ENCODE data around the gene MPZL1.

The MPZL1 gene

DNA sequence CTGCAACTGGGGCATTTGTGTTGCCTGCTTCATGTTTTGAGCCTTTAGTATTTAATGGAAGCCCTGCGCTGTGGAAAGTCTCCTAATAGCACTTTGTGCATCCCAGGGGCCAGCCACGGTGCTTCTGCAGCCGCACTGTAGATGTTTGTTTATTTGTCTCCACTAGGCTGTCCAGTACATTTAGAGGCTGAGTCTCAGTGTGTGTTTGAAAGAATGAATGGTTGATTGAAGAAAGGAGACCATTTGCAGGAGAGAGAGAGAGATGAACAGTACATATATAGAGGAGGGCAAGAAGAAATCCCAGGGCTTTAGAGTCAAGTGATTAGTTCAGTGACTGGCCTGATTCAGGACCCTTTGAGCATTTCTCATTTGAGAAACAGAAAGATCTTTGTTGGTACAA is 33.9 kb downstream of the MPZL1 start:
- H3K9me3 ChIP-seq (ENCODE audit: control insufficient read depth in 1 of 2, low read length in 2 of 2), result no peaks in the 10 kb centered on the region
- peaks cover 17 to 28% of the 10 kb centered on the region in 2 donors for H3K4me1 ChIP-seq (ENCODE audit: control insufficient read depth in 1 of 2, insufficient read depth in 2 of 2, low read length in 2 of 2)
- no peaks in the 10 kb centered on the region for H3K36me3 ChIP-seq (ENCODE audit: control insufficient read depth in 1 of 2, insufficient read depth in 2 of 2, low read length in 2 of 2)
- no peak overlapping the region for H3K27ac ChIP-seq (ENCODE audit: low read length)
- H3K27me3 ChIP-seq (ENCODE audit: low read depth, low read length), result no peaks in the 10 kb centered on the region
- no peak overlapping the region for H3K4me3 ChIP-seq (ENCODE audit: low read depth in 1 of 2, low read length in 2 of 2)

DNA sequence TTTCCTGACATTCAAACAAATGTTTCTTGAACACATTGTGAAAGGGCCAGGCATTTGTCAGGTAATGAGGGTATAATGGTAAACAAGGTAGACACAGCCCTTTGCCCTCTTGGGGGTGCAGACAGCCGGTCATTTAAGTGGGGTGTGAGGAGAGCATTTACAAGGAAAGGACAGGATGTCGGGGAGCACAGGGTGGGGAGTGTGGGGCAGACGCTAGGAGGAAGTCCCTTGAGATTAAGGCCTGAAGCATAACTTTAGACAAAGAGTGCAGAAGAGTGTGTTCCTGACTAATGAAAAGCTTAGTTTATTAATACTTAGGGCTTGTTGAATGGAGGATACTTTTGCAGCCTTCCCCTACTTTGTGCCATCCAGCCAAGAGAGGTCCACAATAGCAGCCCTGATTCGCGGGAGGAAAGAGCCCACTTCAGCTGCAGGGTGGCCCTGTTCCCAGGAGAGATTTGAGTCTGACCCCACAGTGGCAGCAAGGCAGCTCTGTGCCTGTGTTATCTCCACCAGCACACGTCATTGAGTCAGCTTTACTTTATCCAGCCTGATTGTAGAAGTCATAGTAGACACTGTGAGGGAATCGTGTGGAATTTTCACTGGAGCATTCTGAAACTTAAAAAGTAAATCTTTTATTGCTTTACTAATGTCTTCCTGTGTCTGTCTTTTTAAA is 35.1 kb downstream of the MPZL1 start:
- no peaks in the 10 kb centered on the region for H3K9me3 ChIP-seq (ENCODE audit: control insufficient read depth in 1 of 2, low read length in 2 of 2)
- H3K27ac ChIP-seq (ENCODE audit: low read length), result peak overlapping the region; percentile 41
- H3K4me1 ChIP-seq (ENCODE audit: control insufficient read depth in 1 of 2, insufficient read depth in 2 of 2, low read length in 2 of 2), result peaks cover 17 to 33% of the 10 kb centered on the region in 2 donors
- H3K4me3 ChIP-seq (ENCODE audit: low read depth in 1 of 2, low read length in 2 of 2), result no peak overlapping the region
- H3K27me3 ChIP-seq (ENCODE audit: low read depth, low read length), result no peaks in the 10 kb centered on the region
- H3K36me3 ChIP-seq (ENCODE audit: control insufficient read depth in 1 of 2, insufficient read depth in 2 of 2, low read length in 2 of 2), result no peaks in the 10 kb centered on the region

DNA sequence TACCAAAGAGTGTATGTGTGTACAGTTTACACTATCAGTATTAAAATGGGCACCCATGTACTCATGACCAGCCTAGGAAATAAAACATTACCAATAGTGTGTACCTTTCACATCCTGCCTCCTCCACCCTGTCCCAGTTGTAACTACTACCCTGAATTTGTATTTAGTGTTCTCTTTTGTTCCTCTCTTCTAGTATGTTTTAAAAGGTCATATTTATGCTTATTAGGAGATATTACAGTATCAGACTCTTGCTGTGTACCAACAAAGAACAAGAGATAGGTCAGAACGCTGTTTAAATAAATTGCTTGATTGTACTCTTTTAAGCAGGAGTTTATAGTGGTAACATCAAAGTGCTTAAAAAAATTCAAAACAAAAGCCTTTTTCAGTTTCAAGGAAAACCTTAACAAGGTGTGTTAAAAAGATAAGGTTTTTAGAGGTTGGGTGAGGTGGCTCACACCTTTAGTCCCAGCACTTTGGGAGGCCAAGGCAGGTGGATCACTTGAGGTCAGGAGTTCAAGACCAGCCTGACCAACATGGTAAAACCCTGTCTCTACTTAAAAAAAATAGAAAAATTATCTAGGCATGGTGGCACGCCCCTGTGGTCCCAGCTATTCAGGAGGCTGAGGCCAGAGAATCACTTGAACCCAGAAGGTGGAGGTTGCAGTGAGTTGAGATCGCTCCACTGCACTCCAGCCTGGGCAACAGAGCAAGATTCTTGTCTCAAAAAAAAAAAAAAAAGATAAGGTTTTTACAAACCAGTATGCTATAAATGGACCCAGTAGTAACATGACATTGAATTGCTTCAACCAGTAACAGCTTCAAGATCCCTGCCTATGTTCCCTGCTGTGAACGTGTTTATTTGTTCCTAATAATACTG is 35.9 kb downstream of the MPZL1 start:
- H3K4me3 ChIP-seq (ENCODE audit: low read depth in 1 of 2, low read length in 2 of 2), result no peak overlapping the region
- H3K27ac ChIP-seq (ENCODE audit: low read length), result peak overlapping the region; percentile 41
- H3K9me3 ChIP-seq (ENCODE audit: control insufficient read depth in 1 of 2, low read length in 2 of 2), result no peaks in the 10 kb centered on the region
- H3K4me1 ChIP-seq (ENCODE audit: control insufficient read depth in 1 of 2, insufficient read depth in 2 of 2, low read length in 2 of 2), result peaks cover 9 to 26% of the 10 kb centered on the region in 2 donors
- no peaks in the 10 kb centered on the region for H3K27me3 ChIP-seq (ENCODE audit: low read depth, low read length)
- H3K36me3 ChIP-seq (ENCODE audit: control insufficient read depth in 1 of 2, insufficient read depth in 2 of 2, low read length in 2 of 2), result no peaks in the 10 kb centered on the region

DNA sequence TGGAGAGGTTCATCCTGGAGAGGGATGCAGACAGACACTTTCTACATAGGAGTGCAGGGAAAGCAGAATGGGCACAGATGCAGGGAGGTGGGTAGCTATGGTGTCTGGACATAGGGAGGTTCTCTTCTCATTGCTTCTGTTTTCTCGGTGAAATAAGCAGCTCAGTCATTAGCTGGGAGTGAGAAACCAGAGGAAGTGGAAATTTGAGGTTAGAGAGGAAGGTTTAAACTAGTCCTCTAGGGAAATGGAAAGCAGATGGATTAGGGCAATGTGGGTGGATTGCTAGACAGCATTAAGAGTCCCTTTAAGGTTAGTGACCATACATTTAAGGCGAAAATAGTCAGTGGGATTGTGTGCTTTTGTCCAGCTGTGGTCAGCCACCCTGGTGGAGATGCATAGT is 39.6 kb downstream of the MPZL1 start:
- H3K4me1 ChIP-seq (ENCODE audit: control insufficient read depth in 1 of 2, insufficient read depth in 2 of 2, low read length in 2 of 2), result peaks cover 6 to 22% of the 10 kb centered on the region in 2 donors
- no peaks in the 10 kb centered on the region for H3K27me3 ChIP-seq (ENCODE audit: low read depth, low read length)
- peaks cover 0 to 4% of the 10 kb centered on the region in 2 donors for H3K36me3 ChIP-seq (ENCODE audit: control insufficient read depth in 1 of 2, insufficient read depth in 2 of 2, low read length in 2 of 2)
- no peak overlapping the region for H3K27ac ChIP-seq (ENCODE audit: low read length)
- no peaks in the 10 kb centered on the region for H3K9me3 ChIP-seq (ENCODE audit: control insufficient read depth in 1 of 2, low read length in 2 of 2)
- H3K4me3 ChIP-seq (ENCODE audit: low read depth in 1 of 2, low read length in 2 of 2), result no peak overlapping the region

DNA sequence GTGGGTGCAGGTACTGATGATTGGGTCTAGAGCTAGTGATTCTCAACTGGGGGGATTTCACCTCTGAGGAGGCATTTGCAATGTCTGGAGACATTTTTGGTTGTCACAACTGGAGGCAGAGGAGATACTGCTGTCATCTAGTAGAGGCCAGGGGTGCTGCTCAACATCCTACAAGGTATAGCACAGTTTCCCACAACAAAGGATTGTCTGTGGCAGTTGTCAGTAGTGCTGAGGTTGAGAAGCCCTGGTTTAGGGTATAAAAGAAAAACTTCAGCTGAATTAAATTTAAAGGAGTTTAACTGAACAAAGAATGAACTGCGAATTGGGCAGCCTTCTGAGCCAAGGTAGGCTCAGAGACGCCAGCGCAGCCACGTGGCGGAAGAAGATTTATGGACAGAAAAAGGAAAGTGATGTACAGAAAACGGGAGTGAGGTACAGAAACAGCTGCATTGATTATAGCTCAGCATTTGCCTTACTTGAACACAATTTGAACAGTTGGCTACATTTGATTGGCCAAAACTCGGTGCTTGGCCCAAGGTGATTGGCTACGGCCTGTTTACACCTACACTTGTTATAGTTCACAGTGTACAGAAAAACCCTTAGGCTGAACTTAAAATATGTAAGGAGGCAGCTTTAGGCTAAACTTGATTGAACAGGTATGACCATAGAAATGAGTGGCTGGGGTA is 40.4 kb downstream of the MPZL1 start:
- peaks cover 0 to 4% of the 10 kb centered on the region in 2 donors for H3K36me3 ChIP-seq (ENCODE audit: control insufficient read depth in 1 of 2, insufficient read depth in 2 of 2, low read length in 2 of 2)

DNA sequence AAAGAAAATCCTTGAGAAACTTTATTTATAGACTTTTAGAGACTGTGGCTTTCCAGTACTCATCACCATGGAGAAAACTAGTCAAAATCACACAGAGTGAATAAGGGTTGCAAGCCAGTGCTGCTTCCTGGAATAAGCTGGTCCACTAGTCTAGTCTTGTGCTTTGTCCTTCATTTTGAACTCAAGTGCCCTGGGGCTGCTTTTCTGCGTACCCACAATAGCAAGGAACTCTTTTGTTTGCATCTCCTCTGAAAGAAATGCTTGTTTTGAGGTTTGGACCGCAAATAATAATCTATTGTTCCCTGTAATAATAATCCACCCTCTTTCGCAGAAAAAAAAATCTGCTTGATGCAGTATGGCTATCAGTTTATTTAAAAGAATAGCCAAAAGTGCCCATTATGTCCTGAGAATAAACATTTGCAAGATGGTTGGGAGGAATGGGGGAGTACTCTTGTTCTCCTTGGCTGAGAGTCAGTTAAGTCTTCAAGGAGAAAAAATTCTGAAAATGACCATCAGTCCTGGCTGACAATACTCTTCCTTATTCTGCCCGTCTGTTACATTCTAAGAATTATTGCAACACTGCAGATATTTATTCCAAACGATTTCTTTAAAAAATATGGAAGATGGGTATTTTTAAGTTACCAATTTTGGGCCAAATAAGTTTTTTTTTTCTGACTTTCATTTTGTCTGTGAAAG is 41.9 kb downstream of the MPZL1 start:
- Histone ChIP-seq H3K9me3 (ENCODE audit: control insufficient read depth in 1 of 2, low read length in 2 of 2) (no peaks in the 10 kb centered on the region), H3K4me3 (ENCODE audit: low read depth in 1 of 2, low read length in 2 of 2) (no peak overlapping the region), H3K36me3 (ENCODE audit: control insufficient read depth in 1 of 2, insufficient read depth in 2 of 2, low read length in 2 of 2) (peaks cover 7 to 8% of the 10 kb centered on the region in 2 donors), H3K27ac (ENCODE audit: low read length) (no peak overlapping the region), H3K27me3 (ENCODE audit: low read depth, low read length) (no peaks in the 10 kb centered on the region), H3K4me1 (ENCODE audit: control insufficient read depth in 1 of 2, insufficient read depth in 2 of 2, low read length in 2 of 2) (peaks cover 0 to 15% of the 10 kb centered on the region in 2 donors)

More for the DNA sequence above, 40.4 kb downstream of the MPZL1 start:
- Histone ChIP-seq H3K4me1 (ENCODE audit: control insufficient read depth in 1 of 2, insufficient read depth in 2 of 2, low read length in 2 of 2) (peaks cover 0 to 17% of the 10 kb centered on the region in 2 donors), H3K4me3 (ENCODE audit: low read depth in 1 of 2, low read length in 2 of 2) (no peak overlapping the region), H3K27me3 (ENCODE audit: low read depth, low read length) (no peaks in the 10 kb centered on the region), H3K27ac (ENCODE audit: low read length) (no peak overlapping the region), H3K9me3 (ENCODE audit: control insufficient read depth in 1 of 2, low read length in 2 of 2) (no peaks in the 10 kb centered on the region)

DNA sequence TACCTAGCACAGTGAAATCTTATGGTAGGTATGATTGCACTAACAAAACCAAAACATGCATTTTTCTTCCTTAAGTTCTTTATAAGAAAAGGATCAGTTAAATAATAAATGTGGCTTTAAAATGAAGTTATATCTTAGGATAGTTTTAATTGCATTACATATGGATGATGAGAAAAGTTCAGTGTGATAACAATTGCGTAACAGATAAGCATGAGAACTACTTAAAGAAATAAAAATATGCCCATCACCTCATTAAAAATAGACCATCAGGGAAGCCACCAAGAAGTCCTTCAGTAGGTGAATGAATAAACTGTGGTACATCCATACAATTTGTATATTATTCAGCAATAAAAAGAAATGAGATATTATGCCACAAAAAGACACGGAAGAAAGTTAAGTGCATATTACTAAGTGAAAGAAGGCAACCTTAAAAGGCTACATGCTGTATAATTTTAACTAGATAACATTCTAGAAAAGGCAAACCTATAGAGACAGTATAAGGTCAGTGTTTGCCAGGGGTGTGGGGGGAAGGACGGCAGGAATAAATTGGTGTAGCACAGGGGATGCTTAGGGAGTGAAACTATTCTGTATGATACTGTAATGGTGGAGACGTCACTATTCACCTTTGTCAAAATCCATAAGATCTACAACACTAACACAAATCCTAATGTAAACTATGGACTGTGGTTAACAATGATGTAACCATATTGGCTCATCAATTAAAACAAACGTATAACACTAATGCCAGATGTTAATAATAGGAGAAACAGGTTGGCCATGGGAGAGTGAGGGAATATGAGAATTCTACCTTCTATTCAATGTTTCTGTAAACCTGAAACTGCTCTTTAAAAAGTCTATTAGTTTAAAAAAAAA is 42.9 kb downstream of the MPZL1 start:
- Histone ChIP-seq H3K9me3 (ENCODE audit: control insufficient read depth in 1 of 2, low read length in 2 of 2) (no peaks in the 10 kb centered on the region), H3K4me1 (ENCODE audit: control insufficient read depth in 1 of 2, insufficient read depth in 2 of 2, low read length in 2 of 2) (peaks cover 0 to 12% of the 10 kb centered on the region in 2 donors), H3K4me3 (ENCODE audit: low read depth in 1 of 2, low read length in 2 of 2) (no peak overlapping the region), H3K27me3 (ENCODE audit: low read depth, low read length) (no peaks in the 10 kb centered on the region), H3K36me3 (ENCODE audit: control insufficient read depth in 1 of 2, insufficient read depth in 2 of 2, low read length in 2 of 2) (peaks cover 7 to 18% of the 10 kb centered on the region in 2 donors), H3K27ac (ENCODE audit: low read length) (no peak overlapping the region)

DNA sequence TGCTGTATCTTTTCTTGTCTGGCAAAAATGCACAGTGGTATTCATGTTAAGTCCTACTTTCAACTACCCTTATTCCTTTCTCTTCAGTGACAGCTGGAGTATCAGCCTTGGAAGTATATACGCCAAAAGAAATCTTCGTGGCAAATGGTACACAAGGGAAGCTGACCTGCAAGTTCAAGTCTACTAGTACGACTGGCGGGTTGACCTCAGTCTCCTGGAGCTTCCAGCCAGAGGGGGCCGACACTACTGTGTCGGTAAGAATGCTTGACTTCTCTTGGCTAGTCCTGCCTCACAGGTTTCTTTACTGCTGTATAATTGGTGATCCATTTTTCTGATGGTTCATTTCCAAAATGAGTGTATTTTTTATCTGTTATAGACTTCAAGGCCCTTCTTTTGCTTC is 43.7 kb downstream of the MPZL1 start:
- Histone ChIP-seq H3K4me3 (ENCODE audit: low read depth in 1 of 2, low read length in 2 of 2) (no peak overlapping the region), H3K27me3 (ENCODE audit: low read depth, low read length) (no peaks in the 10 kb centered on the region), H3K27ac (ENCODE audit: low read length) (no peak overlapping the region), H3K9me3 (ENCODE audit: control insufficient read depth in 1 of 2, low read length in 2 of 2) (no peaks in the 10 kb centered on the region), H3K36me3 (ENCODE audit: control insufficient read depth in 1 of 2, insufficient read depth in 2 of 2, low read length in 2 of 2) (peaks cover 15 to 20% of the 10 kb centered on the region in 2 donors), H3K4me1 (ENCODE audit: control insufficient read depth in 1 of 2, insufficient read depth in 2 of 2, low read length in 2 of 2) (peaks cover 0 to 12% of the 10 kb centered on the region in 2 donors)

DNA sequence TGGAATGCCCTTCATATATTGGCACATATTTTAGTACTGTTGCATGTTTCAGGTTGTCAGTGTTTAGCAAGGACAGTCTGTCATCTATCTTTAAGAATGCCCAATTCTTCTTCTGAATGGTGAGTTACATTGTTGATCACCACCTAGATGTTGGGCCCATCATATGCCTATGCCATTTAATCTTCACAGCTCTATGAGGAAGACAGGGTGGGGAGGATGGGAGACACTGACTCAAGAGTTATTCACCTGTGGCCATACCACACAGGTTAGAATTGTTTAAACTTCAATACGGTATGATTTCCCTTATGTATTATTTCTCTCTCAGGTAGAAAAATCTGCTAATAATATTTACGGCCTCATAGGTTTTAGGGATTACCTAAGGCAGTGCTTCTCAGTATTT is 44.8 kb downstream of the MPZL1 start:
- Histone ChIP-seq H3K27me3 (ENCODE audit: low read depth, low read length) (no peaks in the 10 kb centered on the region), H3K4me1 (ENCODE audit: control insufficient read depth in 1 of 2, insufficient read depth in 2 of 2, low read length in 2 of 2) (peaks cover 0 to 10% of the 10 kb centered on the region in 2 donors), H3K27ac (ENCODE audit: low read length) (no peak overlapping the region), H3K4me3 (ENCODE audit: low read depth in 1 of 2, low read length in 2 of 2) (no peak overlapping the region), H3K9me3 (ENCODE audit: control insufficient read depth in 1 of 2, low read length in 2 of 2) (no peaks in the 10 kb centered on the region), H3K36me3 (ENCODE audit: control insufficient read depth in 1 of 2, insufficient read depth in 2 of 2, low read length in 2 of 2) (peaks cover 15 to 20% of the 10 kb centered on the region in 2 donors)

DNA sequence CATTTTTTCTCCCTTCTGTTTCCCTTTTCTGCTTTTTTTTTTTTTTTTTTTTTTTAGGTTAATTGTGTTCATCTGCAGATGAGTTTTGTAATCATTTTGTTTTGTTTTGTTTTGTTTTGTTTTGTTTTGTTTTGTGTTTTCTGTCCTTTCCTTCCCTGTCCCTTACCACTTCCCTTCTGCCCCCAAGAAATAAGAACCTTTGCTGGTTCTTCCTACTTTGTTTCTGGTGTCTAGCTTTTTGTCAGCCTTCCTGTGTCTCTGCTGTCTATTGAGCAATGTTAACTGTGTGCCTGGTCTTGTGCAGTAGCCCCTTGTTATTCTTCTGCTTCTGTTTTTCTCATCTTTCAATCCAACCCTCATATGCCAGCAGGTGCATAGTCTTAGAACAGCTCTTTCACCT is 46.0 kb downstream of the MPZL1 start:
- peaks cover 0 to 8% of the 10 kb centered on the region in 2 donors for H3K4me1 ChIP-seq (ENCODE audit: control insufficient read depth in 1 of 2, insufficient read depth in 2 of 2, low read length in 2 of 2)

More for the DNA sequence above, 46.0 kb downstream of the MPZL1 start:
- no peaks in the 10 kb centered on the region for H3K9me3 ChIP-seq (ENCODE audit: control insufficient read depth in 1 of 2, low read length in 2 of 2)
- no peaks in the 10 kb centered on the region for H3K27me3 ChIP-seq (ENCODE audit: low read depth, low read length)
- H3K4me3 ChIP-seq (ENCODE audit: low read depth in 1 of 2, low read length in 2 of 2), result no peak overlapping the region
- H3K36me3 ChIP-seq (ENCODE audit: control insufficient read depth in 1 of 2, insufficient read depth in 2 of 2, low read length in 2 of 2), result peaks cover 21 to 25% of the 10 kb centered on the region in 2 donors
- no peak overlapping the region for H3K27ac ChIP-seq (ENCODE audit: low read length)
